H1 (cell line): ENCODE data around the gene KRTAP10-2. TPM values are rescaled to one million over a fixed set of nuclear protein-coding genes. Genes with fewer than 3 reads are reported as not detected.

Source experiments
- CTCF ChIA-PET: fragments of 300-600 bp; sonication (Branson Sonifier 250); formaldehyde crosslinking; loops from one replicate; lab custom pipeline; 2021; ENCODE audit not compliant: partially characterized antibody; lab: Charles Lee
- POLR2A ChIA-PET: fragments of 300-600 bp; sonication (Branson Sonifier 250); formaldehyde crosslinking; loops from one replicate; lab custom pipeline; 2021; ENCODE audit warnings: inconsistent platforms; ENCODE audit not compliant: partially characterized antibody; lab: Charles Lee
- DNase-seq, 2 experiments: peaks; one replicate each; pipeline versions ENCODE4 v3.0.0 to v3.0.0-alpha.2; 2010 to 2022; ENCODE audit warnings: low spot score in 2 of 2, low read depth in 1 of 2, mixed read lengths in 1 of 2
- FAIRE-seq: peaks from 2 replicates; lab custom pipeline; 2011; peaks lifted over from hg19 to GRCh38; lab: Jason Lieb, UNC
- H2AFZ ChIP-seq: 2 replicates; pipeline ENCODE4 v1.8.1; 2012; ENCODE audit warnings: low read length, inconsistent platforms
- H2AK5ac ChIP-seq: 2 replicates; pipeline ENCODE4 v1.6.1; 2013; ENCODE audit warnings: low read depth, low read length
- H2BK120ac ChIP-seq: replicated peaks from 2 replicates; pipeline ENCODE3; 2013; ENCODE audit warnings: low read depth, low read length, inconsistent platforms
- H2BK12ac ChIP-seq: 2 replicates; pipeline ENCODE4 v1.6.1; 2013; ENCODE audit warnings: low read depth, low read length
- H2BK15ac ChIP-seq: 2 replicates; pipeline ENCODE4 v1.6.1; 2013; ENCODE audit warnings: low read length
- H2BK20ac ChIP-seq: 2 replicates; pipeline ENCODE4 v1.6.1; 2013; ENCODE audit warnings: low read length
- H2BK5ac ChIP-seq: 2 replicates; pipeline ENCODE4 v1.6.1; 2013; ENCODE audit warnings: low read depth, low read length
- H3K14ac ChIP-seq: 2 replicates; pipeline ENCODE4 v1.6.1; 2013; ENCODE audit warnings: inconsistent platforms; ENCODE audit not compliant: insufficient read length
- H3K18ac ChIP-seq: 2 replicates; pipeline ENCODE4 v1.6.1; 2013; ENCODE audit warnings: low read length; ENCODE audit errors: extremely low read depth
- H3K23ac ChIP-seq: 2 replicates; pipeline ENCODE4 v1.6.1; 2013; ENCODE audit warnings: inconsistent platforms; ENCODE audit not compliant: insufficient read length
- H3K23me2 ChIP-seq: 2 replicates; pipeline ENCODE4 v1.6.1; 2013; ENCODE audit warnings: low read depth, low read length
- H3K27ac ChIP-seq: 2 replicates; pipeline ENCODE4 v1.6.1; 2011; ENCODE audit warnings: low read depth, low read length, inconsistent platforms
- H3K27me3 ChIP-seq, 4 experiments: replicated peaks in 1 of 4; 1 replicate in 1 of 4; 2 replicates in 3 of 4; pipeline versions ENCODE4 v1.6.1 to v1.8.1; 2011 to 2013; ENCODE audit warnings: low read length in 3 of 4, mild to moderate bottlenecking in 3 of 4, inconsistent platforms in 2 of 4, mixed read lengths in 2 of 4, moderate library complexity in 1 of 4; ENCODE audit not compliant: control insufficient read depth in 3 of 4, insufficient read depth in 3 of 4; ENCODE audit errors: extremely low read depth in 1 of 4
- H3K36me3 ChIP-seq, 4 experiments: 2 replicates each; pipeline versions ENCODE4 v1.6.1 to v1.8.1; 2011 to 2013; ENCODE audit warnings: mild to moderate bottlenecking in 4 of 4, low read length in 3 of 4, moderate library complexity in 2 of 4, control low read depth in 1 of 4, inconsistent platforms in 1 of 4; ENCODE audit not compliant: insufficient read depth in 4 of 4, control insufficient read depth in 2 of 4
- H3K4ac ChIP-seq: replicated peaks from 2 replicates; pipeline ENCODE3; 2013; ENCODE audit warnings: low read length, low read depth, mixed read lengths, inconsistent platforms; ENCODE audit not compliant: insufficient read length
- H3K4me1 ChIP-seq, 4 experiments: replicated peaks in 1 of 4; 1 replicate in 1 of 4; 2 replicates in 3 of 4; pipeline versions ENCODE4 v1.6.1 to v1.8.1; 2011 to 2013; ENCODE audit warnings: low read length in 3 of 4, inconsistent platforms in 2 of 4, mixed read lengths in 1 of 4; ENCODE audit not compliant: insufficient read depth in 4 of 4, control insufficient read depth in 3 of 4
- H3K4me2 ChIP-seq, 2 experiments: 2 replicates each; pipeline versions ENCODE4 v1.6.1 to v1.8.1; 2011 to 2013; ENCODE audit warnings: low read depth in 2 of 2, low read length in 2 of 2, control low read depth in 1 of 2, inconsistent platforms in 1 of 2, mild to moderate bottlenecking in 1 of 2; ENCODE audit not compliant: insufficient read depth in 1 of 2
- H3K4me3 ChIP-seq, 4 experiments: fragments of 200-600, 300-600 bp in 1 of 4; sonication (generic), shearing (Covaris generic), sonication (Bioruptor Twin) in 1 of 4; 2 replicates each; pipeline versions ENCODE4 v1.5.1 to v1.8.1; 2011 to 2016; ENCODE audit warnings: low read length in 4 of 4, low read depth in 3 of 4, control low read depth in 2 of 4, inconsistent platforms in 2 of 4, mild to moderate bottlenecking in 2 of 4, mixed read lengths in 1 of 4, moderate library complexity in 1 of 4; ENCODE audit not compliant: insufficient read depth in 2 of 4; ENCODE audit errors: extremely low read depth in 1 of 4
- H3K56ac ChIP-seq: replicated peaks from 2 replicates; pipeline ENCODE3; 2013; ENCODE audit warnings: low read depth, mild to moderate bottlenecking, mixed read lengths, low read length, inconsistent platforms; ENCODE audit not compliant: insufficient read length
- H3K79me1 ChIP-seq: 2 replicates; pipeline ENCODE4 v1.6.1; 2013; ENCODE audit warnings: low read depth, low read length, control low read depth
- H3K79me2 ChIP-seq, 2 experiments: 2 replicates each; pipeline versions ENCODE4 v1.6.1 to v1.8.1; 2012 to 2013; ENCODE audit warnings: low read length in 2 of 2, mild to moderate bottlenecking in 2 of 2, inconsistent platforms in 1 of 2; ENCODE audit not compliant: insufficient read depth in 2 of 2, control insufficient read depth in 1 of 2
- H3K9ac ChIP-seq, 4 experiments: replicated peaks in 1 of 4; 1 replicate in 1 of 4; 2 replicates in 3 of 4; pipeline versions ENCODE4 v1.6.1 to v1.8.1; 2011 to 2013; ENCODE audit warnings: low read depth in 3 of 4, low read length in 3 of 4, control low read depth in 2 of 4, mild to moderate bottlenecking in 2 of 4, moderate library complexity in 2 of 4, inconsistent platforms in 1 of 4; ENCODE audit errors: extremely low read depth in 1 of 4
- H3K9me3 ChIP-seq, 2 experiments: 2 replicates each; pipeline versions ENCODE4 v1.6.1 to v1.8.1; 2012 to 2013; ENCODE audit warnings: mild to moderate bottlenecking in 2 of 2, moderate library complexity in 2 of 2, control low read depth in 1 of 2, inconsistent platforms in 1 of 2, low read depth in 1 of 2, low read length in 1 of 2, mixed read lengths in 1 of 2; ENCODE audit not compliant: insufficient read depth in 2 of 2
- H4K20me1 ChIP-seq, 2 experiments: replicated peaks in 1 of 2; 2 replicates each; pipeline versions ENCODE3 to v1.8.1; 2011 to 2013; ENCODE audit warnings: inconsistent platforms in 2 of 2, low read length in 2 of 2, mild to moderate bottlenecking in 1 of 2; ENCODE audit not compliant: insufficient read depth in 2 of 2, control insufficient read depth in 1 of 2
- H4K5ac ChIP-seq: 2 replicates; pipeline ENCODE4 v1.6.1; 2013; ENCODE audit warnings: low read length, low read depth, mixed read lengths, inconsistent platforms; ENCODE audit not compliant: insufficient read length
- H4K8ac ChIP-seq: 2 replicates; pipeline ENCODE4 v1.8.0; 2013; ENCODE audit warnings: mild to moderate bottlenecking, moderate library complexity, low read length, inconsistent platforms; ENCODE audit not compliant: insufficient read depth; ENCODE audit errors: extremely low read depth
- H4K91ac ChIP-seq: replicated peaks from 2 replicates; pipeline ENCODE3; 2013; ENCODE audit warnings: low read length, mixed read lengths, inconsistent platforms; ENCODE audit not compliant: insufficient read length
- ASH2L ChIP-seq: fragments of 200-600, 300-600 bp; sonication (generic); IDR thresholded peaks from one replicate; pipeline ENCODE4 v1.7.1; 2017; ENCODE audit warnings: low read length
- CBX8 ChIP-seq: fragments of 300-800, 300-1000 bp; sonication (generic); IDR thresholded peaks from 2 replicates; pipeline ENCODE4 v1.7.1; 2016; ENCODE audit warnings: low read depth, low read length, borderline replicate concordance
- CREB1 ChIP-seq: IDR thresholded peaks from 2 replicates; pipeline ENCODE4 v1.6.1; 2012; ENCODE audit warnings: inconsistent platforms
- EP300 ChIP-seq, 2 experiments: IDR thresholded peaks; 1 replicate in 1 of 2; 2 replicates in 1 of 2; pipeline ENCODE4 v1.6.1; 2011 to 2012; ENCODE audit warnings: low read depth in 2 of 2, low read length in 2 of 2, mild to moderate bottlenecking in 2 of 2, borderline replicate concordance in 1 of 2, inconsistent platforms in 1 of 2, moderate library complexity in 1 of 2
- EZH2 ChIP-seq: fragments of 200-600 bp; sonication (generic); IDR thresholded peaks from 2 replicates; pipeline ENCODE4 v1.7.1; 2012; ENCODE audit warnings: low read depth, mild to moderate bottlenecking, moderate library complexity, low read length, inconsistent platforms; ENCODE audit not compliant: severe bottlenecking
- KDM4A ChIP-seq: IDR thresholded peaks from one replicate; pipeline ENCODE4 v1.7.1; 2012; ENCODE audit warnings: low read depth, mild to moderate bottlenecking, moderate library complexity, low read length, inconsistent platforms; ENCODE audit not compliant: severe bottlenecking
- NRF1 ChIP-seq: IDR thresholded peaks from 2 replicates; pipeline ENCODE4 v1.6.1; 2011; ENCODE audit warnings: mild to moderate bottlenecking, low read depth, low read length, improper control_type of control experiment
- RNF2 ChIP-seq: fragments of 200-900, 300-1000 bp; sonication (generic); IDR thresholded peaks from 2 replicates; pipeline ENCODE4 v1.7.1; 2016; ENCODE audit warnings: borderline replicate concordance, low read depth, mild to moderate bottlenecking, antibody characterized with exemption, low read length; ENCODE audit not compliant: poor library complexity, severe bottlenecking; ENCODE audit errors: missing control alignments
- SIN3A ChIP-seq, 2 experiments: IDR thresholded peaks in 1 of 2; conservative IDR thresholded peaks in 1 of 2; 2 replicates each; pipeline ENCODE4 v1.6.1; 2011 to 2012; ENCODE audit warnings: low read length in 2 of 2, improper control_type of control experiment in 1 of 2, low read depth in 1 of 2, mild to moderate bottlenecking in 1 of 2
- YY1 ChIP-seq: IDR thresholded peaks from 2 replicates; pipeline ENCODE4 v1.6.1; 2011; ENCODE audit warnings: low read depth, mild to moderate bottlenecking, low read length
- whole genome bisulfite sequencing, 2 experiments: shearing (Covaris generic) in 1 of 2; methylation state at CpG; one replicate each; pipeline versions ENCODE4 v1.1.6 to v1.1.7; 2013 to 2015; ENCODE audit warnings: low lambda C conversion rate in 2 of 2, mixed read lengths in 2 of 2, inconsistent platforms in 1 of 2, low coverage in 1 of 2, missing lambda C conversion rate in 1 of 2; ENCODE audit not compliant: insufficient replicate concordance in 2 of 2, insufficient coverage in 1 of 2, insufficient read length in 1 of 2; ENCODE audit errors: extremely low coverage in 1 of 2, missing lambda C conversion rate in 1 of 2; 5-methylcytosine and 5-hydroxymethylcytosine counted together
- polyA plus RNA-seq, 7 experiments: library from polyadenylated mRNA; depleted of rRNA in 3 of 7; stranded (reverse) in 5 of 7; unstranded in 2 of 7; fragments of >200 nt in 5 of 7; fragments of 200-250 nt in 2 of 7; gene quantifications; 1 replicate in 5 of 7; 2 replicates in 1 of 7; 4 replicates in 1 of 7; pipeline versions ENCODE4 v1.2.1 to v1.2.3, GENCODE V29; 2011 to 2013; ENCODE audit warnings: missing spikeins in 2 of 7, mixed read lengths in 2 of 7
- total RNA-seq: library from RNA; stranded (reverse); fragmentation: NEBNext Ultra II Directional; extraction: Animal tissue kit (Norgen Biotek cat#: 25700); gene quantifications from 2 replicates; pipeline ENCODE4 v1.2.1, GENCODE V29; 2021
- TF ChIP-seq, protein P1 (sequence below): IDR thresholded peaks from 2 replicates; pipeline ENCODE4 v1.6.1; 2011; ENCODE audit warnings: low read depth, mild to moderate bottlenecking, low read length; ENCODE audit not compliant: insufficient read depth
- TF ChIP-seq, protein P2 (sequence below): IDR thresholded peaks from 2 replicates; pipeline ENCODE4 v1.6.1; 2012; ENCODE audit warnings: inconsistent platforms

KRTAP10-2 gene
- total and polyA plus RNA-seq, 2 of the 8 experiments (the other 6 are each of a cell fraction or from before 2014, with no cell fraction given), result 0.11 TPM; not detected in 1

DNA sequence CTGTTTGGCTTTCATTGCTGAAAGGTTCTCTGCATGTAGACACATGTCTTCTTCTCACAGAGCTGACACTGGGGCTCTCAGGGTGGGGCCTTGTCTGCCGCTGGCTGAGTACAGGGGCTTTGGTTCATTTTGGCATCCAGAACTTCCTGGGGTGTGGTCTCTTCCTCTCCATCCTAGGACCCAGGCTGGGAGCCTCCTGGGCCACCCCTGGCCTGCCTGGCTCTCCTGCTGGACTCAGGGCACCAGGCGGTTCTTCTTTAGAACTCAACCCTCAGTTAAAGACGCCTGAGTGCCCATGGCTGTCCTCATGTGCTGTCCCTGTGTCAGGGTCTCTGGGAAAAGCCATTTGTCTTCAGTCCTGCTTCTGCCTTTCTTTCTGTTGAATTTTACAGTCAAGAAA is 34.6 kb upstream of the KRTAP10-2 start:
- POLR2A ChIA-PET, result no interaction called here
- Histone ChIP-seq H2BK5ac (no peak overlapping the region), H4K8ac (no peak overlapping the region), H3K9me3 (peaks cover 0 to 3% of the 10 kb centered on the region in 2 experiments; a peak in 1 of 4 replicates), H2BK15ac (no peak overlapping the region), H3K23ac (no peak overlapping the region), H3K36me3 (no peaks in the 10 kb centered on the region; a peak in 1 of 8 replicates), H2BK12ac (no peak overlapping the region), H3K4ac (no peak overlapping the region), H3K4me1 (no peaks in the 10 kb centered on the region), H4K91ac (no peak overlapping the region), H2BK20ac (no peak overlapping the region), H3K56ac (no peak overlapping the region), H2AFZ (no peak overlapping the region), H3K27ac (no peak overlapping the region), H3K4me3 (no peak overlapping the region), H2BK120ac (no peak overlapping the region), H4K5ac (no peak overlapping the region), H3K27me3 (no peaks in the 10 kb centered on the region), H4K20me1 (no peaks in the 10 kb centered on the region), H3K14ac (no peak overlapping the region), H2AK5ac (no peak overlapping the region), H3K23me2 (no peaks in the 10 kb centered on the region), H3K79me1 (no peaks in the 10 kb centered on the region), H3K18ac (no peak overlapping the region), H3K79me2 (no peaks in the 10 kb centered on the region), H3K4me2 (no peak overlapping the region), H3K9ac (no peak overlapping the region)
- WGBS, 2 experiments, result 86% methylated on average over 3 of the region's 3 CpGs; no CpG with 5 or more reads in 1 of the 2 experiments
- CTCF ChIA-PET, result no interaction called here
- FAIRE-seq, result no peak
- no peak for DNase-seq
- TF ChIP-seq SIN3A (conservative IDR thresholded peaks at IDR 0.05 in 1 of 2, IDR thresholded peaks at IDR 0.05 in 1 of 2; ENCODE audit: low read depth in 1 of 2, low read length in 2 of 2) (no peak), KDM4A (no peak), RNF2 (no peak), CBX8 (no peak), ASH2L (no peak), CREB1 (no peak), YY1 (no peak), EZH2 (no peak), NRF1 (no peak), EP300 (IDR thresholded peaks at IDR 0.05; ENCODE audit: borderline replicate concordance in 1 of 2, low read depth in 2 of 2, low read length in 2 of 2) (no peak)
- TF ChIP-seq, protein P1, sequence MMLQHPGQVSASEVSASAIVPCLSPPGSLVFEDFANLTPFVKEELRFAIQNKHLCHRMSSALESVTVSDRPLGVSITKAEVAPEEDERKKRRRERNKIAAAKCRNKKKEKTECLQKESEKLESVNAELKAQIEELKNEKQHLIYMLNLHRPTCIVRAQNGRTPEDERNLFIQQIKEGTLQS, result no peak
- TF ChIP-seq, protein P2, sequence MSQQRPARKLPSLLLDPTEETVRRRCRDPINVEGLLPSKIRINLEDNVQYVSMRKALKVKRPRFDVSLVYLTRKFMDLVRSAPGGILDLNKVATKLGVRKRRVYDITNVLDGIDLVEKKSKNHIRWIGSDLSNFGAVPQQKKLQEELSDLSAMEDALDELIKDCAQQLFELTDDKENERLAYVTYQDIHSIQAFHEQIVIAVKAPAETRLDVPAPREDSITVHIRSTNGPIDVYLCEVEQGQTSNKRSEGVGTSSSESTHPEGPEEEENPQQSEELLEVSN, result no peak
